Measurements from ENCODE around the gene MAD2L2.

Gene MAD2L2

DNA sequence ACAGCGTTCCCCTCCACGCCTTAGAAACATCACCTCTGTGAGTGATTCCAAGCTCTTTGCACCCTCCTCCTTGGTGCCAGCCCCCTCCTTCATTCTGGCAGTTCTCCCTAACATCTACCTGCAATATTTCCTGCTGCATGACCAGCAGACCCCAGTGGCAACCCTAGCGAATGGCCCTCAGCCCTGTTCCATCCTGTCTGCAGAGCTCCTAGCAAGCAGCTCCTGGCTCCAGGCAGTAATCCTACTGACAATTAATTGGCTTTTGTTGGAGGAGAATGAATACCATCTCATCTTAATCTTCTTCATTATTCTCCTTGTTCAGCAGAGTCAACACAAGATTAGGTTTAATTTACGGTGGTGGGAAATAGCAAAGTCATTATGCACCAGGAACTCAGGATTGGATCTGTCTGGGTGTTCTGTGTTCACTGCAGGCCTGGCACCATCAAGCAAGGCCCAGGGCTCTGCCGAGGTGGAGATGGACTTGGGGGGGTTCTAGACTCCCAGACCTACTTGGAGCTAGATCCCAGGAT, 39.1 kb downstream of the MAD2L2 start:
- no peaks in the 10 kb centered on the region for H3K9me3 ChIP-seq (ENCODE audit: low read length)
- no peaks in the 10 kb centered on the region for H3K9me2 ChIP-seq (ENCODE audit: low read depth, low read length)
- TF ChIP-seq EZH2 (IDR thresholded peaks at IDR 0.05; ENCODE audit: borderline replicate concordance, low read length) = no peak
- TF ChIP-seq, protein P1, sequence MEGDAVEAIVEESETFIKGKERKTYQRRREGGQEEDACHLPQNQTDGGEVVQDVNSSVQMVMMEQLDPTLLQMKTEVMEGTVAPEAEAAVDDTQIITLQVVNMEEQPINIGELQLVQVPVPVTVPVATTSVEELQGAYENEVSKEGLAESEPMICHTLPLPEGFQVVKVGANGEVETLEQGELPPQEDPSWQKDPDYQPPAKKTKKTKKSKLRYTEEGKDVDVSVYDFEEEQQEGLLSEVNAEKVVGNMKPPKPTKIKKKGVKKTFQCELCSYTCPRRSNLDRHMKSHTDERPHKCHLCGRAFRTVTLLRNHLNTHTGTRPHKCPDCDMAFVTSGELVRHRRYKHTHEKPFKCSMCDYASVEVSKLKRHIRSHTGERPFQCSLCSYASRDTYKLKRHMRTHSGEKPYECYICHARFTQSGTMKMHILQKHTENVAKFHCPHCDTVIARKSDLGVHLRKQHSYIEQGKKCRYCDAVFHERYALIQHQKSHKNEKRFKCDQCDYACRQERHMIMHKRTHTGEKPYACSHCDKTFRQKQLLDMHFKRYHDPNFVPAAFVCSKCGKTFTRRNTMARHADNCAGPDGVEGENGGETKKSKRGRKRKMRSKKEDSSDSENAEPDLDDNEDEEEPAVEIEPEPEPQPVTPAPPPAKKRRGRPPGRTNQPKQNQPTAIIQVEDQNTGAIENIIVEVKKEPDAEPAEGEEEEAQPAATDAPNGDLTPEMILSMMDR (IDR thresholded peaks at IDR 0.05; ENCODE audit: low read length) = no peak
- H3K27me3 ChIP-seq (ENCODE audit: insufficient read depth, low read length) = no peaks in the 10 kb centered on the region
- no peak overlapping the region for H3K4me3 ChIP-seq (ENCODE audit: low read depth, low read length, poor library complexity, severe bottlenecking)
- no peaks in the 10 kb centered on the region for H3K4me1 ChIP-seq (ENCODE audit: insufficient read depth, low read length, severe bottlenecking)
- H4K20me1 ChIP-seq (ENCODE audit: insufficient read depth, low read length) = no peaks in the 10 kb centered on the region
- H3K27ac ChIP-seq (ENCODE audit: low read depth, low read length, poor library complexity, severe bottlenecking) = no peak overlapping the region
- no peaks in the 10 kb centered on the region for H3K79me2 ChIP-seq (ENCODE audit: insufficient read depth, low read length)
- H2AFZ ChIP-seq (ENCODE audit: low read length) = no peak overlapping the region
- no peaks in the 10 kb centered on the region for H3F3A ChIP-seq (ENCODE audit: insufficient read depth, low read length)
- H3K36me3 ChIP-seq (ENCODE audit: insufficient read depth, low read length) = no peaks in the 10 kb centered on the region
- H3K4me2 ChIP-seq (ENCODE audit: low read length) = no peak overlapping the region
- no peak overlapping the region for H3K9ac ChIP-seq (ENCODE audit: low read length)

DNA sequence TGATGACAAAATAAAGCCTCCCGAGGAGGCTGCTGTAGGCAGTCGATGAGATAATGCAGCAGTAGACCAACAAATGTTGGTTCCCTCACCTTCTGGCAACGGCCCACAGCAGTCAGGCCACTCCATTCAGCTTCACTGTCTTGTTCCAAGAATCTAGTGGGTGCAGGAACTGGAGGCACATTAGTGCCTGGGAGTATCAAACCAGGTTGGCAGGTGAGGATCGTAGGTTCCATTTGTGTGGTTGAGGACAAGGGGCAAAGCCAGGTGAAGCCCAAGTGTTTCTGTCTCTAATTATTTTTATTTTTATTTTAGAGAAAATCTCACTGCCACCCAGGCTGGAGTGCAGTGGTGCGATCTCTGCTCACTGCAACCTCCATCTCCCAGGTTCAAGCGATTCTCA, 40.0 kb downstream of the MAD2L2 start:
- Histone ChIP-seq H3K9me3 (ENCODE audit: low read length) (no peaks in the 10 kb centered on the region), H3F3A (ENCODE audit: insufficient read depth, low read length) (no peaks in the 10 kb centered on the region), H3K36me3 (ENCODE audit: insufficient read depth, low read length) (no peaks in the 10 kb centered on the region), H3K4me2 (ENCODE audit: low read length) (no peak overlapping the region), H3K9ac (ENCODE audit: low read length) (no peak overlapping the region), H2AFZ (ENCODE audit: low read length) (no peak overlapping the region), H4K20me1 (ENCODE audit: insufficient read depth, low read length) (no peaks in the 10 kb centered on the region), H3K4me1 (ENCODE audit: insufficient read depth, low read length, severe bottlenecking) (no peaks in the 10 kb centered on the region), H3K27ac (ENCODE audit: low read depth, low read length, poor library complexity, severe bottlenecking) (no peak overlapping the region), H3K79me2 (ENCODE audit: insufficient read depth, low read length) (no peaks in the 10 kb centered on the region), H3K9me2 (ENCODE audit: low read depth, low read length) (no peaks in the 10 kb centered on the region), H3K27me3 (ENCODE audit: insufficient read depth, low read length) (no peaks in the 10 kb centered on the region), H3K4me3 (ENCODE audit: low read depth, low read length, poor library complexity, severe bottlenecking) (no peak overlapping the region)
- TF ChIP-seq EZH2 (IDR thresholded peaks at IDR 0.05; ENCODE audit: borderline replicate concordance, low read length) = no peak
- TF ChIP-seq, protein P1 (IDR thresholded peaks at IDR 0.05; ENCODE audit: low read length) = no peak

DNA sequence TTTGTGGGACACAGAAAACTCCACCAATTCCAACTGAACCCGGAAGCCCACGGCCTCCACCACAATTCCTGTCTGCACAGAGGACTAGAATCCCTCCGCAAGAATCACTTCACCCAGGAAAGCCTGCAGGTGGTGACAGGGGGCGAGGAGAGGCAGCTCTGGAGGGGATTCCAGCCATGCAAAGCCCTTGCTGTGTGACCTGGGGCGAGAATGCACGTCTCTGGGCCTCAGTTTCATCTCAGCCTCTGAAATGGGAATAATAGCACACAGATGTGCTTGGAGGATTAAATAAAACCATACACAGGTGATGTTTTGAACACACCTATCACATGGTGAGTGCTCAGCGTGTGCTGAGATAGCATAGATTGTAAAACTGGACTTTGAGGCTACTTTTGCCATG, 40.8 kb downstream of the MAD2L2 start:
- H3K9ac ChIP-seq (ENCODE audit: low read length) = no peak overlapping the region
- no peaks in the 10 kb centered on the region for H3K79me2 ChIP-seq (ENCODE audit: insufficient read depth, low read length)
- no peaks in the 10 kb centered on the region for H3K27me3 ChIP-seq (ENCODE audit: insufficient read depth, low read length)
- H3K36me3 ChIP-seq (ENCODE audit: insufficient read depth, low read length) = no peaks in the 10 kb centered on the region
- no peaks in the 10 kb centered on the region for H3F3A ChIP-seq (ENCODE audit: insufficient read depth, low read length)
- H3K27ac ChIP-seq (ENCODE audit: low read depth, low read length, poor library complexity, severe bottlenecking) = no peak overlapping the region
- no peaks in the 10 kb centered on the region for H3K4me1 ChIP-seq (ENCODE audit: insufficient read depth, low read length, severe bottlenecking)
- H3K4me2 ChIP-seq (ENCODE audit: low read length) = no peak overlapping the region
- no peak overlapping the region for H3K4me3 ChIP-seq (ENCODE audit: low read depth, low read length, poor library complexity, severe bottlenecking)
- no peak overlapping the region for H2AFZ ChIP-seq (ENCODE audit: low read length)
- H3K9me2 ChIP-seq (ENCODE audit: low read depth, low read length) = no peaks in the 10 kb centered on the region
- no peaks in the 10 kb centered on the region for H3K9me3 ChIP-seq (ENCODE audit: low read length)
- no peak for TF ChIP-seq EZH2 (IDR thresholded peaks at IDR 0.05; ENCODE audit: borderline replicate concordance, low read length)
- H4K20me1 ChIP-seq (ENCODE audit: insufficient read depth, low read length) = no peaks in the 10 kb centered on the region

DNA sequence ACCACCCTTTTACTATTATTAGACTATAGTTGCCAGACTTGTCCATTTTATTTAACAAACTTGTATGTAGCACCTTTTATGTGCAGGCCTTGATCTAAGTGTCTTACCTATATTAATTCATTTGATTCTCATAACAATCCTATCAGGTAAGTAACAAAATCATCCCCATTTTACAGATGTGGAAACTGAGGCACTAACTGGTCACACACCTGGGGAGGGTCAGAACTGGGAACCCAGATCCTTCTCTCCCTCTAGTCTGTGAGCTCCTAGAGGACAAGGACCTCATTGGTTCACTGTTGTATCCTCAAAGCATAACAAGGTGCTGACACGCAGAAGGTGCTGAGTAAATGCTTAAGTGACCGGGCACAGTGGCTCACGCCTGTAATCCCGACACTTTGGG, 41.6 kb downstream of the MAD2L2 start:
- Histone ChIP-seq H3K27me3 (ENCODE audit: insufficient read depth, low read length) (no peaks in the 10 kb centered on the region), H3K36me3 (ENCODE audit: insufficient read depth, low read length) (no peaks in the 10 kb centered on the region), H3K9ac (ENCODE audit: low read length) (no peak overlapping the region), H3K4me2 (ENCODE audit: low read length) (no peak overlapping the region), H3K79me2 (ENCODE audit: insufficient read depth, low read length) (no peaks in the 10 kb centered on the region), H4K20me1 (ENCODE audit: insufficient read depth, low read length) (no peaks in the 10 kb centered on the region), H3K27ac (ENCODE audit: low read depth, low read length, poor library complexity, severe bottlenecking) (no peak overlapping the region), H3K4me1 (ENCODE audit: insufficient read depth, low read length, severe bottlenecking) (no peaks in the 10 kb centered on the region), H2AFZ (ENCODE audit: low read length) (no peak overlapping the region), H3K4me3 (ENCODE audit: low read depth, low read length, poor library complexity, severe bottlenecking) (no peak overlapping the region), H3K9me2 (ENCODE audit: low read depth, low read length) (no peaks in the 10 kb centered on the region), H3K9me3 (ENCODE audit: low read length) (no peaks in the 10 kb centered on the region), H3F3A (ENCODE audit: insufficient read depth, low read length) (no peaks in the 10 kb centered on the region)
- TF ChIP-seq, protein P1 (IDR thresholded peaks at IDR 0.05; ENCODE audit: low read length) = no peak
- TF ChIP-seq EZH2 (IDR thresholded peaks at IDR 0.05; ENCODE audit: borderline replicate concordance, low read length) = no peak

Data from OCI-LY1 (cell line).